Ureter (tissue), 1 donor: ENCODE data around the gene COL18A1. TPM values are rescaled to one million over a fixed set of nuclear protein-coding genes. Genes with fewer than 3 reads are reported as not detected.

Experiments
- DNase-seq: peaks from one replicate; pipeline ENCODE4 v3.0.0-alpha.2; 2020; ENCODE audit warnings: low spot score
- total RNA-seq: library from RNA; stranded (reverse); gene quantifications from one replicate; pipeline ENCODE4 v1.2.4, GENCODE V29; 2023
- donor health status: DM: yes; HTN: yes; CAD: no.

The COL18A1 gene
- total RNA-seq, 1 donor from 2014 or later = 90.4 TPM

- no peak for DNase-seq
Observed at GRCh38 chr21:45479691-45480675, 75.0 kb downstream of the COL18A1 start.

DNA sequence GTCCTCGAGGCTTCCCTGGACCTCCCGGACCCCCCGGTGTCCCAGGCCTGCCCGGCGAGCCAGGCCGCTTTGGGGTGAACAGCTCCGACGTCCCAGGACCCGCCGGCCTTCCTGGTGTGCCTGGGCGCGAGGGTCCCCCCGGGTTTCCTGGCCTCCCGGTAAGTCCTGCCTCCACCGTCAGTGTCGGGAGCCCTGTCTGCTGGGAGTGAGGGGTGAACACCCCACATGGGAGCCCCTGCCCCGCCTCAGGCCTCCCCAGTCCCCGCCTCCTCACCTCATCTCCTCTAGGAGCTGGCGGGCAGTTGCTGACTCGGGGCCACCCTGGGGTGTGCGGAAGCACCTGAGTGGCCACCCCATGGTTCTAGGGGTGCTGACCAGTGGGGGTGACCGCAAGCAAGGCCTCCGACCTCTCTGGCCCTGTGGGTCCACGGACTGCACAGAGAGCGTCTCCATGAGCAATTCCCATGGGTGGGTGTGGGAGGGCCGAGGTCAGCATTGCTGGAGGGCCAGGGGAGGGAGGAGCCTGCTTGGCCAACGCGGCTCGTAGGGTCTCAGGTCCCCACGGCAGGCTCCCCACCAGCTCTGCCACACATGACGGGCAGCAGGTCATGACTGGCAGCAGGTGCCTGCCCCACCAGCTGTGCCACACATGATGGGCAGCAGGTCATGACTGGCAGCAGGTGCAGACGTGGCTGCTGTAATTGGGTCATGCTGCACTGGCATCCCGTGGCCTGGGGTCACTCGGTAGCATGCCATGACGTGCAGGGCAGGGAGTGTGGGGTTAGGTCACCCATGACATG lies 75.9 kb downstream of the COL18A1 start:
- no peak for DNase-seq

GRCh38 chr21:45481566-45481965 lies 76.6 kb downstream of the COL18A1 start:
- no peak for DNase-seq

GRCh38 chr21:45481977-45482898 lies 77.3 kb downstream of the COL18A1 start:
- DNase-seq = no peak

DNA sequence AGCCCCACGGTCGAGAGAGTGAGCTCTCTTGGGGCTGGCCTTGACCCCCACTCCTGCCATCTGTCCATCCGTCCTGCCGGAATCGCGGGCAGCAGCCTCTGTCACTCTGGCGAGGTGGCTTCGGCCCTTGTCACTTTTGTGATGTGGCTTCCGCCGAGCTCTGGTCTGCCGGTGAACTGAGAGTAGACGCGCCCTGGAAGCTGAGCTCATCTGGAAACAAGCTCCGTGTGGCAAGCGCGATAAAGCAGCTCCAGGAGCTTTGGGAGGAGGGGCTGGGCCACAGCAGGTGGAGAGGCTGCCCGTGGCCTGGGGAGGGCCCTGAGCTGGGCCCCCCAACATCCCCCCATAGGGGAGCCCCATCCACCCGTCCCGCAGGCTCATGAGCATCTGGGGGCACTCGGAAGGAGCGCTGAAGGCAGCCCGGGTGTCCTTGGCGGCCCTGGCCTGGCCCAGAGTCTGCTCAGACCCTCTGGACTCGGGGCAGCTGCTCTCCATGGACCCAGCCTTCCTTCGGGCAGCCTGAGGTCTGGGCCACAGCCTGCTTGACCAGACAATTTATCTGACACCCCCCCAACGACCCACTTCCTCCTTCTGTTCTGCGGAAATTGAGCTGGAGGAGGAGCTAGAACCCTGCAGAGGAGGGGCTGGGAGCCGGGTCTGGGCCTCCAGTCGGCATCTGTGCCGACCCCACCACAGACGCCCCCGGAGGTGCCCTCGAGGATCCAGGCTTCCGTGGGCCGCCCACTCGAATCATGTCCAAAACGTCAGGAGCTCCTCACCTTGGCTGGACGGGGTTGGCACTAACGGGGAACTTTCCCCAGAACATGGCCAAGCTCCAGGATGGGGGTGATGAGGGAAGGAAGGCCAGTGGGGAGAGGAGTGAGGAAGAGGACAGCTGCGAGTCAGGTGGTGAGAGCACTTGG lies 78.2 kb downstream of the COL18A1 start:
- no peak for DNase-seq

- no peak for DNase-seq
Observed at GRCh38 chr21:45484318-45484717, 79.4 kb downstream of the COL18A1 start.

- DNase-seq = no peak
Observed at GRCh38 chr21:45485686-45486442, 80.9 kb downstream of the COL18A1 start.

DNA sequence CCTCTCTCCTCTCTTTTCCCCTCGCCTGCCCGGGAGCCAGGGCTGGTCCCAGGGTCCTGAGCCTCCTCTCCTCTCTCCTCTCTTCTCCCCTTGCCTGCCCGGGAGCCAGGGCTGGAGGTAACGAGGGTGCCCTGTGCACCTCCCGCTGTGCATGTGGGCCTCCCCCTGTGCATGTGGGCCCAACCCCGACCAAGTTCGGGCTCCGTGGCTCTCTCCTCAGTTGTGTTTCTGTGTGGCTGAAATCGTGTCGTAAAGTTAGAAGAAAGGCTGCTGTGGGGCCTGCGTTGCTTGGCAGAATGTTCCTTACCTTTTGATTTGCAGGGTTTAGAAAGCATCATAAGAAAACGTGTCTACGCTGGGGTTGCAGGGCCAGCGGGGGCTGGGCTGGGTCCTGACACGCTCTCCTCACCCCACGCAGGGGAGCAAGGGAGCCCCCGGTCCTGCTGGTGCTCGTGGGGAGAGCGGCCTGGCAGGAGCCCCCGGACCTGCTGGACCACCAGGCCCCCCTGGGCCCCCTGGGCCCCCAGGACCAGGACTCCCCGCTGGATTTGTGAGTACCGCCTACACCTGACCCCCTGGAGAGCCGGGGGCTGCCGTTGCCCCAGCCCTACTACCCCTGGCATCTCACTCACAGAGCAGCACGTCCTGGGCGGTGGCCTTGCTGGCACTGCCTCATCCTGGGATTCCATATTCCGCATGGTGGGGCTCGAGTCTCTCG lies 81.6 kb downstream of the COL18A1 start:
- DNase-seq = no peak

DNA sequence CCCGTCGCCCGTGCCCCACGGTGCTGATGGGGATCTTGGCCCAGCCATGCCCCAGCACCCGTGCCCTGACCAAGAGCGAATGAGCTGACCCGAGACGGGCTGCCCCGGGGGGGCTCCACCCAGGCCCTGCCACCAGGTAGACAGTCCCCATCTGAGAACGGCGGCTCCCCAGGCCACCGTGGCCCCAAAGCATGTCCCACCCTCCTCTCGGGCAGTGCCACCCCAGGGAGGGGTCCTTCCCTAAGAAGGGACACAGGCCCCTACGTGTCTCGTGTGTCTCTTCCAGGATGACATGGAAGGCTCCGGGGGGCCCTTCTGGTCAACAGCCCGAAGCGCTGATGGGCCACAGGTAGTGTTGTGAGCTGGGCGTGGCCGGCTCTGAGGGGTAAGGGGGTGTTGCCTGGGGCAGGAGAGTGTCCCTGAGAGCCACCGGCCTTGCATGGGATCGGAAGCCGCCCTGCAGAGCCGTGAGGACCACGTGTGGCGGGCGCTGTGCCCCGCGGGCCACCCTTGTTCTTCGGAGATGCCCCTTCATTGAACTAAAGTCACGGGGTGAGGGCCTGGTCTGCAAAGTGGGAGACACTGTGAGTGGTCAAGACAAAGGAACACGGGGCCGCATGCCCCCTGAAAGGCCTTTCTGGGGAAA lies 82.3 kb downstream of the COL18A1 start:
- DNase-seq = no peak

- no peak for DNase-seq
Observed at GRCh38 chr21:45487891-45488600, 83.1 kb downstream of the COL18A1 start.

GRCh38 chr21:45488931-45489721 lies 84.2 kb downstream of the COL18A1 start:
- DNase-seq = no peak

DNA sequence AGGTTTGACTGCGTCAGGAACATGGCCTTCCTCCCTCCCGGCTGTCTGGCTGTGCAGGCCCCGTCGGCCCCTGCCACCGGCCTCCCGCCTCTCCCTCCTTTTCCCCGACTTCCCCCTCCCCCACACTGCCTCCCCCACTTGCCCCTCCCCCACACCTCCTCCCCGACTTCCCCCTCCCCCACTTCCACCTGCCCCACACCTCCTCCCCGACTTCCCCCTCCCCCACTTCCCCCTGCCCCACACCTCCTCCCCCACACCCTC lies 84.7 kb downstream of the COL18A1 start:
- no peak for DNase-seq

GRCh38 chr21:45490049-45490731 lies 85.2 kb downstream of the COL18A1 start:
- DNase-seq = no peak

- DNase-seq = no peak
Observed at GRCh38 chr21:45491056-45491455, 86.1 kb downstream of the COL18A1 start.

DNA sequence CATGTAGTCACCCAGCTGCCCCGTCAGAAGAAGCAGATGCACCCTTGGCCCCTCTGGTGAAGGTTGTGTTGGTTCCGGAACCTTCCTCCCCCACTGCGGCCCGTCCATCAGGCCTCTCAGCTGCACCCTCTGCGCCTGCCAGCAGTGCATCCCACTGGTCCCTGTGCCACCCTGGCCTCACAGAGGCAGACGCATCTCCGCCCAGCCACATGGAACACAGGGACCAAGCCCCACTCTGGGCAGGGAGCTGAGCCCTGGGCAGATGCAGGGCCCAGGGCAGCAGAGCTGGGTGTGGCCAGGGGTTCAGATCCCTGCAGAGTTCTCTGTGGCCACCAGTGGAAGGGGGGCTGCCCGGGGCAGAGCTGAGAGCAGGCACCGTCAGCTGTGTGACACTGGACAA lies 86.7 kb downstream of the COL18A1 start:
- DNase-seq = no peak

DNA sequence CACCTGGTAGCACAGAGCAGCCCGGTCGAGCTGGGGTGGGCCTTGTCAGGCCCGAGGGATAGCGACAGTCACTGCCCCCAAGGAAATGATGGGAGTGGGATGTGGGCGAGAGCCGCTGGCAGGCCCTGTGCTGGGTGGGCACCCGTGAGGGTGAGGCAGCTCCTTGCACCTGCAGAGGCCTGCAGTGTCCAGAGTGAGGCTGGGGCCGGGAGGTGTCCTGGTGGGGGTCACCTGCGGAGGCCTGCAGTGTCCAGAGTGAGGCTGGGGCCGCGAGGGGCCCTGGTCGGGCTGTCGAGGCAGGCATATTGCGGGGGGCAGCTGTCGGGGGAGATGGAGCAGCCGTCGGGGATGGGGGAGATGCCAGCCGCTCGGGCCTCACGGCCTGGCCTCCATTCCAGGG lies 87.8 kb downstream of the COL18A1 start:
- DNase-seq = no peak
